ENCODE measurements around the gene APOA5.

DNA sequence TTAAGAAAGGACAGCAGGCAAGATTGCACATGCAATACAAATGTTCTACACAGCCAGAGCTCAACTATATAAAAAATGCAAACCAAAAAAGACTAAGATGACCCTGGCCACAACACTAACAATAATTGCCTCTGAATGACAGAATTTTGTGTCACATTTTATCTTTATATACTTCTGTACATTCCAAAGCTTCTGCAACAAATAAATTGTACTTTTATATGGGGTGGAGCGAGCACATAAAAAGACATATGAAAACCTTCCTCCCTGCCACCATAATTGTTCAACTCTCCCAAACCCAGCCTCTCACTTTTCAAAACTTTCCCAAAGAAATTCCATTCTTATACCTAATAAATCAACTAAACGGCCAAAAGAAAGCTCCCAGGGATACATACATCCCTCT, 29.5 kb downstream of the APOA5 start:
- TF ChIP-seq, protein P1, sequence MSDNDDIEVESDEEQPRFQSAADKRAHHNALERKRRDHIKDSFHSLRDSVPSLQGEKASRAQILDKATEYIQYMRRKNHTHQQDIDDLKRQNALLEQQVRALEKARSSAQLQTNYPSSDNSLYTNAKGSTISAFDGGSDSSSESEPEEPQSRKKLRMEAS (IDR thresholded peaks at IDR 0.05; ENCODE audit: low read depth, low read length), result no peak
- TF ChIP-seq, protein P2, sequence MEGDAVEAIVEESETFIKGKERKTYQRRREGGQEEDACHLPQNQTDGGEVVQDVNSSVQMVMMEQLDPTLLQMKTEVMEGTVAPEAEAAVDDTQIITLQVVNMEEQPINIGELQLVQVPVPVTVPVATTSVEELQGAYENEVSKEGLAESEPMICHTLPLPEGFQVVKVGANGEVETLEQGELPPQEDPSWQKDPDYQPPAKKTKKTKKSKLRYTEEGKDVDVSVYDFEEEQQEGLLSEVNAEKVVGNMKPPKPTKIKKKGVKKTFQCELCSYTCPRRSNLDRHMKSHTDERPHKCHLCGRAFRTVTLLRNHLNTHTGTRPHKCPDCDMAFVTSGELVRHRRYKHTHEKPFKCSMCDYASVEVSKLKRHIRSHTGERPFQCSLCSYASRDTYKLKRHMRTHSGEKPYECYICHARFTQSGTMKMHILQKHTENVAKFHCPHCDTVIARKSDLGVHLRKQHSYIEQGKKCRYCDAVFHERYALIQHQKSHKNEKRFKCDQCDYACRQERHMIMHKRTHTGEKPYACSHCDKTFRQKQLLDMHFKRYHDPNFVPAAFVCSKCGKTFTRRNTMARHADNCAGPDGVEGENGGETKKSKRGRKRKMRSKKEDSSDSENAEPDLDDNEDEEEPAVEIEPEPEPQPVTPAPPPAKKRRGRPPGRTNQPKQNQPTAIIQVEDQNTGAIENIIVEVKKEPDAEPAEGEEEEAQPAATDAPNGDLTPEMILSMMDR (IDR thresholded peaks at IDR 0.05; ENCODE audit: low read depth, low read length), result no peak
- TF ChIP-seq POLR2A (IDR thresholded peaks at IDR 0.05; ENCODE audit: extremely low read depth, insufficient read length), result no peak

All from NB4 (cell line).